ENCODE data around the gene ORC1.

Gene ORC1

DNA sequence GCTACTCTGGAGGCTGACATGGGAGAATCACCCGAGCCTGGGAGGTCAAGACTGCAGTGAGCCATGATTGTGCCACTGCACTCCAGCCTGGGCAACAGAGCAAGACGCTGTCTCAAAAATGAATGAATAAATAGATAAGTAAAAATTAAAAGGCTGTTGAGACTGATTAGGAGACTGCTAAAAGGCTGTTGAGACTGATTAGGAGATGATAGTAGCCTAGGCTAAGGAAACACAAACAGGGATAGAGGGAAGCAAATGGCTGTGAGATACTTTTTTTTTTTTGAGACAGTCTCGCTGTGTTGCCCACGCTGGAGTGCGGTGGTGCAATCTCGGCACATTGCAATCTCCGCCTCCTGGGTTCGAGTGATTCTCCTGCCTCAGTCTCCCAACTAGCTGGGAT lies 28.6 kb upstream of the ORC1 start:
- DNase-seq (ENCODE audit: low read depth) = no peak
- TF ChIP-seq, protein P1, sequence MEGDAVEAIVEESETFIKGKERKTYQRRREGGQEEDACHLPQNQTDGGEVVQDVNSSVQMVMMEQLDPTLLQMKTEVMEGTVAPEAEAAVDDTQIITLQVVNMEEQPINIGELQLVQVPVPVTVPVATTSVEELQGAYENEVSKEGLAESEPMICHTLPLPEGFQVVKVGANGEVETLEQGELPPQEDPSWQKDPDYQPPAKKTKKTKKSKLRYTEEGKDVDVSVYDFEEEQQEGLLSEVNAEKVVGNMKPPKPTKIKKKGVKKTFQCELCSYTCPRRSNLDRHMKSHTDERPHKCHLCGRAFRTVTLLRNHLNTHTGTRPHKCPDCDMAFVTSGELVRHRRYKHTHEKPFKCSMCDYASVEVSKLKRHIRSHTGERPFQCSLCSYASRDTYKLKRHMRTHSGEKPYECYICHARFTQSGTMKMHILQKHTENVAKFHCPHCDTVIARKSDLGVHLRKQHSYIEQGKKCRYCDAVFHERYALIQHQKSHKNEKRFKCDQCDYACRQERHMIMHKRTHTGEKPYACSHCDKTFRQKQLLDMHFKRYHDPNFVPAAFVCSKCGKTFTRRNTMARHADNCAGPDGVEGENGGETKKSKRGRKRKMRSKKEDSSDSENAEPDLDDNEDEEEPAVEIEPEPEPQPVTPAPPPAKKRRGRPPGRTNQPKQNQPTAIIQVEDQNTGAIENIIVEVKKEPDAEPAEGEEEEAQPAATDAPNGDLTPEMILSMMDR (conservative IDR thresholded peaks at IDR 0.05; ENCODE audit: control insufficient read depth, insufficient read depth, low read depth, low read length) = no peak
- no peak overlapping the region for H3K4me3 ChIP-seq (ENCODE audit: control insufficient read depth, low read depth, low read length)

DNA sequence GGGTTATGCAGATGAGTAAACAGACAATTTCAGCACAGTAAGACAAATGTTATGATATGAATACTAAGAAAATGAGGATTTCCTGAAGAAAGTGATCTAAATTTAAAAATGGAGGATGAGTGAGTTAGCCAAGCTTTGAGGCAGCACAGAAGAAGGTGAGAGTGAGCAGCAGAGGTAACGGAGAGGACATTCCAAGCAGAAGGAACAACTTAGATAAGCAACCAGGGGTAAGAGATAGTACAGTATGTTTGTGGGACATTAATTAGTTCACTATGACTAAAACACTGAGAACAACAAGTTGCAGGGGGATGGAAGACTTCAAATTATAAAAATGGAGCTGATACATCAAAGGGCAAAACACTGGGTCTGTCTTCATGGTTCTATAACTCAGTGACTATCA lies 22.9 kb upstream of the ORC1 start:
- H3K4me3 ChIP-seq (ENCODE audit: control insufficient read depth, low read depth, low read length) = no peak overlapping the region
- TF ChIP-seq, protein P1 (conservative IDR thresholded peaks at IDR 0.05; ENCODE audit: control insufficient read depth, insufficient read depth, low read depth, low read length) = no peak
- no peak for DNase-seq (ENCODE audit: low read depth)

DNA sequence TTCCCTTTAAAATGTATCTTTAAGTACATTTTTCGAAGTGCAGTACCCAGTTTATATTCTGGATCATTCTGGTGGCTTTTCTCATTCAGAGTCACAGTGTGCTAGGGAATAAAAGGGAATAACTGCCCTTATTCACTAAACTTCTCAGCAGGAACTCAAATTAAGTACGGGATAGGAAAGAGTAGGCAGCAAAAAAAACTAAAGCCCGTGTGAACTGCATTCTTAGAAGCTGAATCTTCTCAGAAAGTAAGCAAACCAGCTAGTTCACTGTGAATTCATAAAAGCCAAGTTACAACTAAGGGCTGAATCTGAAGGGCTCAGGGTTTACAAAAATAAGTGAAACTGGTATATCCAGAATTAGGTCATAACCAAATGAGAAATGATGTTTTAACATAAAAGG lies 22.1 kb upstream of the ORC1 start:
- H3K4me3 ChIP-seq (ENCODE audit: control insufficient read depth, low read depth, low read length) = no peak overlapping the region
- DNase-seq (ENCODE audit: low read depth) = no peak
- TF ChIP-seq, protein P1 (conservative IDR thresholded peaks at IDR 0.05; ENCODE audit: control insufficient read depth, insufficient read depth, low read depth, low read length) = no peak

DNA sequence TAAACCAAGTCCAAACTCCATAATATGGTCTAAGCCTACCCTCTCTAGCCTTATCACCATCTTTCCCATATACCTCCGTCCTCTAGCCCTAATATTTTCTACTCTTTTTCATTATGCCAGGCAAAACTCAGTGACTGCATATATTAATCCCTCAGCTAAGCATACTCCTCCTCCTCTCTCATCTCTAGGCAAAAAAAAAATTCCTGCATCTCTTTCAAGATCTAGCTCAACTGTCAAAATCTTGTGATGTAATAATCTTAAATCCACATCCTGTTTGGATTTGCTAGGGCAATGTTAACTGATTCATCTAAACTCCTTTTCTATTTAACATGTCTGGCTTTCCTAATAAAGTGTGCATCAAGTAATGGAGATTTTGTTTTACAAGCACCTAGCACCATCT lies 20.6 kb upstream of the ORC1 start:
- TF ChIP-seq, protein P1 (conservative IDR thresholded peaks at IDR 0.05; ENCODE audit: control insufficient read depth, insufficient read depth, low read depth, low read length) = no peak
- H3K4me3 ChIP-seq (ENCODE audit: control insufficient read depth, low read depth, low read length) = no peak overlapping the region
- DNase-seq (ENCODE audit: low read depth) = no peak

DNA sequence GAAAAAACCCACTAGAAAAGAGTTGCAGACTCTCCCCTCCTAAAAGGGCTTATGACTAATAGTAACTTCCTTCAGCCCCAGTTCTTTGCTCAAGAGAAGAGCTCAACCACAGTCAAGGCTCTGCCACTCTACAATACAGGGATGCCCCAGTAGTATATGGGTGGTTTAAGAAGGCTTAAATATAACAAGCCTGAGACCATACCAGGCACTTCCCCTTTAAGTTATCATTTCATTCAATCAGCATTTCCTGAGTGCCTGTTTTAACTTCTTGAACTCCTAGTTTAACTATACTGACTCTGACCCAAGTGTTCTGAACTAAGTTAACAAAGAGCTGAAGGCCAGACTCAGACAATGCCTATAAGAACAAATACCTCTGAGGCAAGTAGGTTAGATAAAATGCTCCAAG lies 20.0 kb upstream of the ORC1 start:
- no peak for DNase-seq (ENCODE audit: low read depth)
- TF ChIP-seq, protein P1 (conservative IDR thresholded peaks at IDR 0.05; ENCODE audit: control insufficient read depth, insufficient read depth, low read depth, low read length) = no peak
- no peak overlapping the region for H3K4me3 ChIP-seq (ENCODE audit: control insufficient read depth, low read depth, low read length)

DNA sequence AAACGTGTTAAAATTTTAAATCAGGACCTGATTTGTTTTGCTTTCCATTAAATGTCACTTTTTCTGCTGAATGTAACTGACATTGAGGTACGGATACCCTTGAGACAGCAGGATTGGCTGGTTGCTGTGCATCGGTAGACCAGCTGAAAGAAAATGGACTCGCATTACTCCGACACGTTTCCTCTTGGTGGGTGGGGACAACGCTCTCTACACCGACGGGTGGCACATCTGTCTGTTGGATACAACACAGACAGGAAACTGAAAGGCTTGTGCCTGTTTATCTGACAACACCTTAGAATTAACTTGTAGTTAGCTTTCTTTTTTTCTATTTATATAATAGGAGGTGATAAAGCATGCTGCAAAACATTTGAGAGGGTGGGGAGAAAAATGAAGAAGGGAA lies 19.5 kb upstream of the ORC1 start:
- no peak overlapping the region for H3K4me3 ChIP-seq (ENCODE audit: control insufficient read depth, low read depth, low read length)

More for the DNA sequence above, 19.5 kb upstream of the ORC1 start:
- no peak for DNase-seq (ENCODE audit: low read depth)
- TF ChIP-seq, protein P1 (conservative IDR thresholded peaks at IDR 0.05; ENCODE audit: control insufficient read depth, insufficient read depth, low read depth, low read length) = no peak
